KOPT-K1 (cell line): ENCODE measurements around the gene CACNA1C.
"Not testable (repeated sequence)": the region's sequence is repeated elsewhere in the genome, so short reads cannot be mapped to it uniquely, and the experiment has no call there.

Experiments used
- H3K27ac ChIP-seq: fragments of 200-600 bp; sonication (generic); 2 replicates; pipeline ENCODE4 v1.5.1; 2016; ENCODE audit warnings: antibody characterized with exemption, mild to moderate bottlenecking, low read depth, low read length; ENCODE audit not compliant: poor library complexity, severe bottlenecking
- H3K36me3 ChIP-seq: fragments of 200-600 bp; sonication (generic); 2 replicates; pipeline ENCODE4 v1.5.1; 2017; ENCODE audit warnings: antibody characterized with exemption, mild to moderate bottlenecking, low read length, moderate library complexity; ENCODE audit not compliant: insufficient read depth
- H3K9me3 ChIP-seq: fragments of 200-600 bp; sonication (generic); 2 replicates; pipeline ENCODE4 v1.5.1; 2017; ENCODE audit warnings: antibody characterized with exemption, low read length, mild to moderate bottlenecking; ENCODE audit not compliant: insufficient read depth, poor library complexity, severe bottlenecking

CACNA1C gene

GRCh38 chr12:2248087-2248900 lies 195.5 kb downstream of the CACNA1C start:
- Histone ChIP-seq H3K36me3 (no peaks in the 10 kb centered on the region), H3K9me3 (no peaks in the 10 kb centered on the region), H3K27ac (no peak overlapping the region)

GRCh38 chr12:2248901-2249381 lies 196.2 kb downstream of the CACNA1C start:
- H3K36me3 ChIP-seq, result no peaks in the 10 kb centered on the region
- no peaks in the 10 kb centered on the region for H3K9me3 ChIP-seq
- no peak overlapping the region for H3K27ac ChIP-seq

- no peak overlapping the region for H3K27ac ChIP-seq
- no peaks in the 10 kb centered on the region for H3K36me3 ChIP-seq
- peaks cover 9% of the 10 kb centered on the region for H3K9me3 ChIP-seq
Observed at GRCh38 chr12:2250797-2251196, 198.0 kb downstream of the CACNA1C start.

- Histone ChIP-seq H3K27ac (no peak overlapping the region), H3K9me3 (peaks cover 12% of the 10 kb centered on the region), H3K36me3 (no peaks in the 10 kb centered on the region)
Observed at GRCh38 chr12:2251526-2252209, 198.9 kb downstream of the CACNA1C start.

- Histone ChIP-seq H3K36me3 (no peaks in the 10 kb centered on the region), H3K9me3 (peaks cover 12% of the 10 kb centered on the region), H3K27ac (no peak overlapping the region)
Observed at GRCh38 chr12:2255311-2255710, 202.5 kb downstream of the CACNA1C start.

- H3K36me3 ChIP-seq, H3K27ac ChIP-seq: not testable (repeated sequence)
- H3K9me3 ChIP-seq, result peaks cover 12% of the 10 kb centered on the region
Observed at GRCh38 chr12:2255731-2256130, 202.9 kb downstream of the CACNA1C start.

- H3K9me3 ChIP-seq, result peaks cover 12% of the 10 kb centered on the region
- no peak overlapping the region for H3K27ac ChIP-seq
- H3K36me3 ChIP-seq, result no peaks in the 10 kb centered on the region
Observed at GRCh38 chr12:2256453-2256852, 203.7 kb downstream of the CACNA1C start.

- Histone ChIP-seq H3K9me3 (peaks cover 12% of the 10 kb centered on the region), H3K27ac (no peak overlapping the region), H3K36me3 (no peaks in the 10 kb centered on the region)
Observed at GRCh38 chr12:2256915-2257314, 204.1 kb downstream of the CACNA1C start.

GRCh38 chr12:2258025-2258424 lies 205.2 kb downstream of the CACNA1C start:
- H3K27ac ChIP-seq, result no peak overlapping the region
- peaks cover 12% of the 10 kb centered on the region for H3K9me3 ChIP-seq
- no peaks in the 10 kb centered on the region for H3K36me3 ChIP-seq

GRCh38 chr12:2259369-2259768 lies 206.6 kb downstream of the CACNA1C start:
- no peak overlapping the region for H3K27ac ChIP-seq

GRCh38 chr12:2260441-2260840 lies 207.7 kb downstream of the CACNA1C start:
- Histone ChIP-seq H3K36me3 (no peaks in the 10 kb centered on the region), H3K9me3 (peaks cover 6% of the 10 kb centered on the region), H3K27ac (no peak overlapping the region)

More at GRCh38 chr12:2259369-2259768, 206.6 kb downstream of the CACNA1C start:
- peaks cover 12% of the 10 kb centered on the region for H3K9me3 ChIP-seq
- H3K36me3 ChIP-seq, result no peaks in the 10 kb centered on the region

- H3K27ac ChIP-seq, result no peak overlapping the region
- no peaks in the 10 kb centered on the region for H3K36me3 ChIP-seq
- no peaks in the 10 kb centered on the region for H3K9me3 ChIP-seq
Observed at GRCh38 chr12:2261708-2262107, 208.9 kb downstream of the CACNA1C start.

- H3K27ac ChIP-seq, result no peak overlapping the region
- no peaks in the 10 kb centered on the region for H3K9me3 ChIP-seq
- H3K36me3 ChIP-seq, result no peaks in the 10 kb centered on the region
Observed at GRCh38 chr12:2262449-2262848, 209.7 kb downstream of the CACNA1C start.

GRCh38 chr12:2263901-2264300 lies 211.1 kb downstream of the CACNA1C start:
- Histone ChIP-seq H3K36me3 (no peaks in the 10 kb centered on the region), H3K9me3 (no peaks in the 10 kb centered on the region), H3K27ac (no peak overlapping the region)

- no peaks in the 10 kb centered on the region for H3K9me3 ChIP-seq
- no peak overlapping the region for H3K27ac ChIP-seq
Observed at GRCh38 chr12:2264651-2265232, 212.0 kb downstream of the CACNA1C start.

More at GRCh38 chr12:2264651-2265232, 212.0 kb downstream of the CACNA1C start:
- H3K36me3 ChIP-seq, result no peaks in the 10 kb centered on the region
